Measurements from ENCODE around the gene SFI1.

SFI1 gene

GRCh38 chr22:31578171-31578570 is 81.8 kb downstream of the SFI1 start:
- DNase-seq (ENCODE audit: insufficient read length, low spot score): no peak
- TF ChIP-seq CTCF (IDR thresholded peaks at IDR 0.05; ENCODE audit: insufficient read depth, missing control alignments): no peak
- no peak for FAIRE-seq

DNA sequence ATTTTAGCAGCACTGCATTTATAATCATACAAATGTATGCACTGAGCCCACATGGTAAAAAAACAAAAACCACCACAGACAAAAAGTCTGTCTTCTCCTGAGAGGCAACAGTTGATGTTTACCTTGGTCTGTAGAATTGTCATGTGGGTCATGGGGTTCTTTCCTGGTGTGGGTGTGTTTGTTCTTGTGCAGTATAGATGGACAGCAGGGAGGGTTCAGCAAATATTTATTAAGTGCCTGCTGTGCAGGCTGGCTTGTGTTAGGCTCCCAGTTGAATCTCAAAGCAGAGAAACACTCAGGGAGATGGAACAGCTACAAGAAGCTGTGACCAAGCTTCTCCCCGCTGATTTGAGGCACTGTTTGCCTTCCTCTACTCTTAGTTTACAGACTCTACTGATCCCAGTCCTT is 83.5 kb downstream of the SFI1 start:
- no peak for FAIRE-seq
- no peak for DNase-seq (ENCODE audit: insufficient read length, low spot score)
- no peak for TF ChIP-seq CTCF (IDR thresholded peaks at IDR 0.05; ENCODE audit: insufficient read depth, missing control alignments)

GRCh38 chr22:31583861-31584485 is 87.6 kb downstream of the SFI1 start:
- TF ChIP-seq CTCF (IDR thresholded peaks at IDR 0.05; ENCODE audit: insufficient read depth, missing control alignments): no peak
- FAIRE-seq (no peak), DNase-seq (ENCODE audit: insufficient read length, low spot score) (no peak)

- DNase-seq (ENCODE audit: insufficient read length, low spot score): no peak
- no peak for FAIRE-seq
- TF ChIP-seq CTCF (IDR thresholded peaks at IDR 0.05; ENCODE audit: insufficient read depth, missing control alignments): no peak
These were observed 88.4 kb downstream of the SFI1 start for GRCh38 chr22:31584804-31585160.

GRCh38 chr22:31585161-31585859 is 89.0 kb downstream of the SFI1 start:
- DNase-seq (ENCODE audit: insufficient read length, low spot score) (no peak), FAIRE-seq (no peak)
- TF ChIP-seq CTCF (IDR thresholded peaks at IDR 0.05; ENCODE audit: insufficient read depth, missing control alignments): no peak

GRCh38 chr22:31586137-31586920 is 90.0 kb downstream of the SFI1 start:
- no peak for FAIRE-seq
- no peak for TF ChIP-seq CTCF (IDR thresholded peaks at IDR 0.05; ENCODE audit: insufficient read depth, missing control alignments)
- no peak for DNase-seq (ENCODE audit: insufficient read length, low spot score)

All from D721Med (cell line).